Coronary artery (tissue), 2 donors: ENCODE data around the gene TRAPPC11.

Experiments used
- DNase-seq: peaks from one replicate; pipeline ENCODE4 v3.0.0-alpha.2; 2017; ENCODE audit warnings: low spot score
- H3K27ac ChIP-seq, 2 donors: fragments of 200-600 bp; sonication (generic); one replicate each; pipeline ENCODE4 v1.5.1; 2016 to 2019
- H3K4me3 ChIP-seq: fragments of 200-600 bp; sonication (generic); 2 replicates; pipeline ENCODE4 v1.5.1; 2016; ENCODE audit warnings: mild to moderate bottlenecking, moderate library complexity
- CTCF ChIP-seq: fragments of 200-600 bp; sonication (generic); IDR thresholded peaks from one replicate; pipeline ENCODE4 v1.5.1; 2019; ENCODE audit warnings: antibody characterized with exemption

The TRAPPC11 gene

DNA sequence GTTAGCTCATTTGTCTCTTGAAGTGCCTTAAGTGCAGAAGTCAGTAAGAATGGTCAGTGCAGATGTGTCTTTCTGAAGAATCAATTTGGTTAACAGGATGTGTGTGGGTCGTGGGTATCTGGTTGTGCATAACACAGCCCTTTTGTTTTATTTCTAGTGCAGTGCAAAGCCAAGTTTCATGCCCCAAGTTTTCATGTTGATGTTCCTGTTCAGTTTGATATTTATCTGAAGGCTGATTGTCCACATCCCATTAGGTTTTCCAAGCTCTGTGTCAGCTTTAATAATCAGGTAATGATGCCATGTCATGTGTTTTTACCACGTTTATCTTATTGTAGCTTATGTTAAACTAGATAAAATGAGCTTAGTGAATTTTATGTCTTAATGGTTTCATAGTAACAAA lies 27.4 kb downstream of the TRAPPC11 start:
- no peak for DNase-seq
- no peak overlapping the region for H3K4me3 ChIP-seq
- no peak overlapping the region for H3K27ac ChIP-seq
- TF ChIP-seq CTCF, result no peak

- no peak overlapping the region for H3K27ac ChIP-seq
- TF ChIP-seq CTCF, result no peak
- no peak for DNase-seq
- no peak overlapping the region for H3K4me3 ChIP-seq
These were observed 29.1 kb downstream of the TRAPPC11 start for GRCh38 chr4:183688216-183688615.

- no peak for TF ChIP-seq CTCF
- Histone ChIP-seq H3K4me3 (no peak overlapping the region), H3K27ac (no peak overlapping the region)
- no peak for DNase-seq
These were observed 31.9 kb downstream of the TRAPPC11 start for GRCh38 chr4:183691006-183691405.

GRCh38 chr4:183691897-183692296 lies 32.8 kb downstream of the TRAPPC11 start:
- Histone ChIP-seq H3K27ac (no peak overlapping the region), H3K4me3 (no peak overlapping the region)
- TF ChIP-seq CTCF, result no peak
- DNase-seq, result no peak

- H3K4me3 ChIP-seq, result no peak overlapping the region
- no peak for TF ChIP-seq CTCF
- DNase-seq, result no peak
- H3K27ac ChIP-seq, result no peak overlapping the region
These were observed 39.8 kb downstream of the TRAPPC11 start for GRCh38 chr4:183698909-183699308.

- DNase-seq, result no peak
- no peak overlapping the region for H3K4me3 ChIP-seq
- no peak for TF ChIP-seq CTCF
- H3K27ac ChIP-seq, result no peak overlapping the region
These were observed 41.3 kb downstream of the TRAPPC11 start for GRCh38 chr4:183700407-183700806.

- DNase-seq, result no peak
- Histone ChIP-seq H3K4me3 (no peak overlapping the region), H3K27ac (no peak overlapping the region)
- TF ChIP-seq CTCF, result no peak
These were observed 43.4 kb downstream of the TRAPPC11 start for GRCh38 chr4:183702492-183702891.
